Mucosa of rectum (tissue), 2 donors: ENCODE results near the gene POMGNT2.

ENCODE experiments used
- H3K27ac ChIP-seq, 2 donors: one replicate each; pipeline ENCODE4 v1.7.0; 2013; ENCODE audit warnings: inconsistent platforms in 2 of 2, low read depth in 2 of 2, low read length in 2 of 2
- H3K27me3 ChIP-seq, 2 donors: one replicate each; pipeline ENCODE4 v1.7.0; 2013; ENCODE audit warnings: low read length in 2 of 2; ENCODE audit not compliant: control insufficient read depth in 2 of 2, insufficient read depth in 2 of 2
- H3K36me3 ChIP-seq, 2 donors: one replicate each; pipeline ENCODE4 v1.7.0; 2013; ENCODE audit warnings: low read length in 2 of 2; ENCODE audit not compliant: control insufficient read depth in 2 of 2, insufficient read depth in 2 of 2
- H3K4me1 ChIP-seq, 2 donors: one replicate each; pipeline ENCODE4 v1.7.0; 2013; ENCODE audit warnings: low read length in 2 of 2, mild to moderate bottlenecking in 1 of 2; ENCODE audit not compliant: control insufficient read depth in 2 of 2, insufficient read depth in 2 of 2
- H3K4me3 ChIP-seq, 2 donors: one replicate each; pipeline ENCODE4 v1.7.0; 2013; ENCODE audit warnings: low read length in 2 of 2
- H3K9ac ChIP-seq, 2 donors: one replicate each; pipeline ENCODE4 v1.7.0; 2013; ENCODE audit warnings: low read length in 2 of 2, low read depth in 1 of 2, mild to moderate bottlenecking in 1 of 2
- H3K9me3 ChIP-seq, 2 donors: one replicate each; pipeline ENCODE4 v1.7.0; 2013; ENCODE audit warnings: low read length in 2 of 2; ENCODE audit not compliant: control insufficient read depth in 2 of 2
- donor health status: healthy.
- donor health status: Normal muscosa, but diverticular disease.

POMGNT2 gene

GRCh38 chr3:43105596-43106292, at the start of gene POMGNT2:
POMGNT2 (minus strand) TSS chr3:43106079; CDS start chr3:43081431, 24,648 bp downstream.
- H3K9ac ChIP-seq: peak within 1 kb of the TSS; percentile 36 to 79
- peak within 1 kb of the TSS; percentile 73 to 80 for H3K4me3 ChIP-seq
- H3K27ac ChIP-seq: no peak within 1 kb of the TSS
- H3K27me3 ChIP-seq: no peaks in the 10 kb centered on the region
- H3K4me1 ChIP-seq: peaks cover 0 to 6% of the 10 kb centered on the region in 2 donors
- H3K36me3 ChIP-seq: no peaks in the 10 kb centered on the region
- no peaks in the 10 kb centered on the region for H3K9me3 ChIP-seq

GRCh38 chr3:43154980-43155379, 49.1 kb upstream of the POMGNT2 start:
- no peak overlapping the region for H3K27ac ChIP-seq
- H3K9me3 ChIP-seq: no peaks in the 10 kb centered on the region
- no peaks in the 10 kb centered on the region for H3K4me1 ChIP-seq

GRCh38 chr3:43153216-43154083, 47.6 kb upstream of the POMGNT2 start:
- Histone ChIP-seq H3K4me1 (no peaks in the 10 kb centered on the region), H3K36me3 (no peaks in the 10 kb centered on the region), H3K9ac (no peak overlapping the region), H3K27me3 (peaks cover 2 to 4% of the 10 kb centered on the region in 2 donors), H3K4me3 (no peak overlapping the region), H3K27ac (no peak overlapping the region), H3K9me3 (no peaks in the 10 kb centered on the region)

More at GRCh38 chr3:43154980-43155379, 49.1 kb upstream of the POMGNT2 start:
- Histone ChIP-seq H3K27me3 (peaks cover 2 to 4% of the 10 kb centered on the region in 2 donors), H3K9ac (no peak overlapping the region), H3K4me3 (no peak overlapping the region), H3K36me3 (no peaks in the 10 kb centered on the region)

- H3K27ac ChIP-seq: no peak overlapping the region
- no peak overlapping the region for H3K9ac ChIP-seq
- no peak overlapping the region for H3K4me3 ChIP-seq
- no peaks in the 10 kb centered on the region for H3K4me1 ChIP-seq
- no peaks in the 10 kb centered on the region for H3K9me3 ChIP-seq
- H3K36me3 ChIP-seq: no peaks in the 10 kb centered on the region
- H3K27me3 ChIP-seq: peaks cover 2 to 4% of the 10 kb centered on the region in 2 donors
Measured at GRCh38 chr3:43152649-43153048, 46.8 kb upstream of the POMGNT2 start.

DNA sequence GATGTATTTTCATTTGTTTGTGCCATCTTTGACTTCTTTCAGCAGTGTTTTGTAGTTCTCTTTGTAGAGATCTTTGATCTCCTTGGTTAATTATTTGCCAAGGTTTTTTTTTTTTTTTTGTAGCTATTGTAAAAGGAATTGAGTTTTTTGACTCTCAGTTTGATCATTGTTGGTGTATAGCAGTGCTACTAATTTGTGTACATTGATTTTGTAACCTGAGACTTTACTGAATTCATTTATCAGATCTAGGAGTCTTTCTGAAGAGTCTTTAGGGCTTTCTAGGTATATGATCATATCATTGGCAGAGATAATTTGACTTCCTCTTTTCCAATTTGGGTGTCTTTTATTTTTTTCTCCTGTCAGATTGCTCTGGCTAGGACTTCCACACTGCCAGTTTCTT, 42.2 kb upstream of the POMGNT2 start:
- Histone ChIP-seq H3K9ac (no peak overlapping the region), H3K27ac (no peak overlapping the region), H3K9me3 (no peaks in the 10 kb centered on the region), H3K36me3 (no peaks in the 10 kb centered on the region), H3K27me3 (no peaks in the 10 kb centered on the region), H3K4me1 (no peaks in the 10 kb centered on the region), H3K4me3 (no peak overlapping the region)

DNA sequence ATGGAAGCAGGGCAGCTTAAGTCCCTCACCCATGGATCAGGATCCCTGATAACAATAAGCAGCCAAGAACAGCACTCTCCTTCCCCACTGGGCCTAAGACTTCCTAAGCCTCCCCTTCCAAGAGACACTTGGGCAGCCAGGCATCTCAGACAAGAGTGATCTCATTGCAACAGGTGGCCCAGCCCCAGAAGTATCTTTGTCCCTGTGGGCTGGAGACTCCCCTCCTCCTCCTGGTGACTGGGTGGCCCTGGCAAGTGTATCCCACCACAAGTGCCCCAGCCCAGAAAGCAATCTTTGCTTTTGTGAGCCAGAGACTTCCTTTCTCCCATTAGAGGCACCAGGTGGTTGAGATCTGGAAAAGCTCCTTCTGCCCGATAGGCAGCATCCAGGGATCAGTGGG, 40.7 kb upstream of the POMGNT2 start:
- Histone ChIP-seq H3K27me3 (no peaks in the 10 kb centered on the region), H3K9ac (no peak overlapping the region), H3K27ac (no peak overlapping the region), H3K4me1 (no peaks in the 10 kb centered on the region), H3K9me3 (no peaks in the 10 kb centered on the region), H3K36me3 (no peaks in the 10 kb centered on the region), H3K4me3 (no peak overlapping the region)

GRCh38 chr3:43144761-43145490, 39.0 kb upstream of the POMGNT2 start:
- no peaks in the 10 kb centered on the region for H3K27me3 ChIP-seq
- no peaks in the 10 kb centered on the region for H3K4me1 ChIP-seq
- H3K4me3 ChIP-seq: no peak overlapping the region
- no peaks in the 10 kb centered on the region for H3K36me3 ChIP-seq
- no peaks in the 10 kb centered on the region for H3K9me3 ChIP-seq
- H3K9ac ChIP-seq: no peak overlapping the region
- no peak overlapping the region for H3K27ac ChIP-seq

GRCh38 chr3:43142472-43142871, 36.6 kb upstream of the POMGNT2 start:
- Histone ChIP-seq H3K4me3 (no peak overlapping the region), H3K36me3 (no peaks in the 10 kb centered on the region), H3K27me3 (no peaks in the 10 kb centered on the region), H3K27ac (no peak overlapping the region), H3K9ac (no peak overlapping the region), H3K4me1 (no peaks in the 10 kb centered on the region), H3K9me3 (no peaks in the 10 kb centered on the region)

DNA sequence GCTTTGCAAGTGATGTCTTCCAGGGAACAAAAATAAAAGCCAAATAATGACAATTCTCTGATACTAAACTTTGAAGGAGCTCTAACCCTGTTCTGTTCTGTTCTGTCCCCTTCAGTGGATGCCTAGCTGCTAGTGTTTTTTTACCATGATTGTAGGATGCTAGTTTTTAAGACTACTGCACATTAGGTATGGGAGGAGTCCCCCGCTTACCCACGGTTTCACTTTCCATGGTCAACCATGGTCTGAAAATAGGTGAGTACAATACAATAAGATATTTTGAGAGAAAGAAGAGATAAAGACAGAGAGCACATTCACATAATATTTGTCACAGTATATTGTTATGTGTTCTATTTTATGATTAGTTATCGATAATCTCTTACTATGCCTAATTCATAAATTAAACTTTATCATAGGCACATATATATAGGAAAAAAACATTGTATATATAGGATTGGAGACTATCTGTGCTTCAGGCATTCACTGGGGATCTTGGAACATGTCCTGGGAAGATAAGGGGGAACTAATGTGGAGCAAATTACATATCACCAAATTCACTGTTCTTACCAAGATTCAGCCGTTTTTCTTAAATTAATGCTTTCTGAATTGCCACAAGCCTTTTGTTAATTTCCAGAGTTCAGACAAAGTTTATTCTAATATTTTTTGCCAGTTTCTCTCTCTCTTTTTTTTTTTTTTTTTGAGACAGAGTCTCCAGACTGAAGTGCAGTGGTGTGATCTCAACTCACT, 32.8 kb upstream of the POMGNT2 start:
- Histone ChIP-seq H3K36me3 (no peaks in the 10 kb centered on the region), H3K27me3 (no peaks in the 10 kb centered on the region), H3K27ac (no peak overlapping the region), H3K4me1 (no peaks in the 10 kb centered on the region), H3K9ac (no peak overlapping the region), H3K4me3 (no peak overlapping the region), H3K9me3 (no peaks in the 10 kb centered on the region)
